Naive thymus-derived CD4-positive, alpha-beta T cell (primary cell): Measurements from ENCODE around the gene ZNF688. TPM values are rescaled to one million over a fixed set of nuclear protein-coding genes. Genes with fewer than 3 reads are reported as not detected.

ENCODE experiments used
- ATAC-seq: fragments of 150-1000 bp; cut with Tn5 transposase; 2 replicates; pipeline ENCODE4 v1.10.0; 2021; ENCODE audit warnings: mild to moderate bottlenecking, moderate library complexity
- CTCF ChIA-PET: fragments of 350-600 bp; sonication (Branson Sonifier 250); formaldehyde crosslinking; loops from one replicate; lab custom pipeline; 2021; ENCODE audit warnings: antibody characterized with exemption; lab: Charles Lee
- POLR2A ChIA-PET: fragments of 350-600 bp; sonication (Branson Sonifier 250); formaldehyde crosslinking; loops from one replicate; lab custom pipeline; 2021; ENCODE audit warnings: antibody characterized with exemption, inconsistent platforms; lab: Charles Lee
- DNase-seq, 9 donors: peaks; one replicate each; pipeline versions ENCODE4 v3.0.0 to v3.0.0-alpha.2; 2020 to 2022; ENCODE audit warnings: mixed read lengths in 1 of 9
- H3K27ac ChIP-seq: one replicate; pipeline ENCODE4 v1.7.0; 2013; ENCODE audit warnings: mild to moderate bottlenecking, low read depth, low read length, moderate library complexity
- H3K27me3 ChIP-seq, 2 donors: one replicate each; pipeline ENCODE4 v1.7.0; 2013; ENCODE audit warnings: low read length in 2 of 2, mild to moderate bottlenecking in 2 of 2, moderate library complexity in 2 of 2; ENCODE audit not compliant: control insufficient read depth in 2 of 2, insufficient read depth in 2 of 2
- H3K36me3 ChIP-seq, 3 experiments: 1 replicate in 2 of 3; 2 replicates in 1 of 3; pipeline ENCODE4 v1.7.0; 2013; ENCODE audit warnings: low read length in 3 of 3, mild to moderate bottlenecking in 3 of 3, moderate library complexity in 1 of 3; ENCODE audit not compliant: insufficient read depth in 3 of 3, control insufficient read depth in 2 of 3
- H3K4me1 ChIP-seq, 2 donors: one replicate each; pipeline ENCODE4 v1.7.0; 2013; ENCODE audit warnings: low read length in 2 of 2, mild to moderate bottlenecking in 2 of 2, moderate library complexity in 1 of 2; ENCODE audit not compliant: control insufficient read depth in 2 of 2, insufficient read depth in 2 of 2
- H3K4me3 ChIP-seq: 2 replicates; pipeline ENCODE4 v1.7.0; 2013; ENCODE audit warnings: mild to moderate bottlenecking, low read length
- H3K9me3 ChIP-seq, 3 experiments: 1 replicate in 2 of 3; 2 replicates in 1 of 3; pipeline ENCODE4 v1.7.0; 2013; ENCODE audit warnings: low read length in 3 of 3; ENCODE audit not compliant: control insufficient read depth in 2 of 3
- H3K27ac Mint-ChIP-seq, 9 donors: one replicate each; pipeline ENCODE4 v1.8.0; 2020 to 2022; ENCODE audit warnings: mixed read lengths in 9 of 9, mild to moderate bottlenecking in 8 of 9, moderate library complexity in 5 of 9, inconsistent platforms in 2 of 9
- H3K27me3 Mint-ChIP-seq, 5 donors: one replicate each; pipeline ENCODE4 v1.8.0; 2021 to 2022; ENCODE audit warnings: mixed read lengths in 5 of 5, mild to moderate bottlenecking in 1 of 5
- H3K36me3 Mint-ChIP-seq, 5 donors: one replicate each; pipeline ENCODE4 v1.8.0; 2020 to 2022; ENCODE audit warnings: mixed read lengths in 5 of 5, mild to moderate bottlenecking in 3 of 5, inconsistent platforms in 1 of 5
- H3K4me1 Mint-ChIP-seq, 7 donors: one replicate each; pipeline ENCODE4 v1.8.0; 2020 to 2022; ENCODE audit warnings: mixed read lengths in 7 of 7, mild to moderate bottlenecking in 3 of 7, inconsistent platforms in 1 of 7
- H3K4me3 Mint-ChIP-seq, 10 donors: one replicate each; pipeline ENCODE4 v1.8.0; 2020 to 2022; ENCODE audit warnings: mild to moderate bottlenecking in 10 of 10, mixed read lengths in 10 of 10, moderate library complexity in 6 of 10, inconsistent platforms in 2 of 10
- H3K9me3 Mint-ChIP-seq, 11 donors: one replicate each; pipeline ENCODE4 v1.8.0; 2020 to 2022; ENCODE audit warnings: mixed read lengths in 11 of 11, mild to moderate bottlenecking in 4 of 11, inconsistent platforms in 1 of 11, moderate library complexity in 1 of 11
- intact Hi-C, 2 donors: fragments of 100-400 bp; cut with micrococcal nuclease; formaldehyde crosslinking; loops; one replicate each; pipeline ENCODE4 v1.15.1; 2023
- polyA plus RNA-seq, 2 donors: library from polyadenylated mRNA; unstranded; fragments of 300-500 nt; fragmentation: Illumina TruSeq; gene quantifications; one replicate each; pipeline ENCODE4 v1.2.3, GENCODE V29; 2021
- total RNA-seq, 6 experiments: library from RNA in 5 of 6; stranded (reverse) in 5 of 6; gene quantifications; 1 replicate in 5 of 6; 2 replicates in 1 of 6; pipeline ENCODE4 v1.2.3 and lab custom pipeline; 2021 to 2026

The ZNF688 gene
- total and polyA plus RNA-seq, 7 experiments from 2014 or later, result 8.8 to 33.2 (median 21.5) TPM

DNA sequence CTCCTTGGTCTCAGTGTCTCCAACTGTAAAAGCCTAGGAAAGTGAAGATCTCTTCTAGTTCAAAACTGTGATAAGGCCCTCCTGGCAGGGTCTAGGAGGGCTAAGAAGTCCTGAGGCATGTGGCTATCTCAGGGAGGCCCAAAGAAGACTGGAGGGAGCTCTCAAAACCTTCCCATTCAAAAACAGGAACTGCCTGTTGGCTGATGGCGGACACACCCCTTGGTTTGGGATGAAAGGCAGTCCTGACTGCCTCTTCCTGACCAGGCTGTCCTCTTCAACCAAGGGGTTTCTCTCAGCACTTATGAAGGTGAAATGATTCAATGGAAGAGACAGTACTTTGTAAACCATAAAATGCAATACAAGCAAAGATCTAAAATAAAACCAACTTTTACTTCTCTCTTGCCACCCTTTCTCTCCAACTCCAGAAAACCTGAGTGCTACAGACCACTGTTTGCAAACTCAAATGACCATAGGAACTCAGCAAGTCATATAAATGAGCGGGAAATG is 18.1 kb downstream of the ZNF688 start:
- ATAC-seq (no peak), DNase-seq (no peak)
- no peaks in the 10 kb centered on the region for H3K27me3 Mint-ChIP-seq
- POLR2A ChIA-PET, result interaction anchor here (2.6 to 9.3 kb wide), 3 partner anchors 18 to 136 kb away, joined by 14 to 159 read pairs (median 18); partner anchors contain the start of genes ZNF688 and ZNF747
- Histone ChIP-seq H3K27ac (peak overlapping the region; percentile 30), H3K4me1 (peaks cover 24 to 33% of the 10 kb centered on the region in 2 donors), H3K4me3 (no peak overlapping the region), H3K9me3 (no peaks in the 10 kb centered on the region), H3K36me3 (peaks cover 0 to 36% (median 8%) of the 10 kb centered on the region in 3 experiments), H3K27me3 (no peaks in the 10 kb centered on the region)
- peaks cover 42 to 66% (median 58%) of the 10 kb centered on the region in 7 donors for H3K4me1 Mint-ChIP-seq
- intact Hi-C loops, result no loop called here
- CTCF ChIA-PET, result interaction anchor here (6.2 kb wide), 1 partner anchor 18 kb away, joined by 37 read pairs; the partner anchor contains the start of gene ZNF747
- peak overlapping the region in 5 of 10 donors; percentile 9 to 87 (median 18) for H3K4me3 Mint-ChIP-seq
- no peaks in the 10 kb centered on the region for H3K9me3 Mint-ChIP-seq
- H3K27ac Mint-ChIP-seq, result peak overlapping the region; percentile 71 to 98 (median 93)
- H3K36me3 Mint-ChIP-seq, result peaks cover 0 to 20% (median 5%) of the 10 kb centered on the region in 5 donors

DNA sequence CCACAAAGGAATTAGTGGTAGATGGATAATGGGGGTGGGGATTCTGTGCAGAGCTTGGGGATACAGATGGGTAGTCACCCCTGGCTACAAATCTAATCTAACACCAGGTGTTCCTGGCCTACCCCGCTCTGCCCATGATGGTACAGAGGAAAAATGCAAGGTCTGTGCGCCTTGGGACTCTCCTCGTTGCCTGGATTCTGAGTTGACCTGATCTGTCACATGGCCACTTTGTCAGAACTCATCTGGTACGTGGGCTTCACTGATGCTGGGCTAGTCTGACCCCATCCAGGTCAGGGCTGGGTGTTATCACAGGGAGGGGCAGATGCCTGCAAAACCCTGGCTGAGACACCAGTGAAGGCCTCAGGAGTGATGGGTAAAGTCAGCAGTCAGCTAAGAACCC is 18.6 kb downstream of the ZNF688 start:
- ChIA-PET POLR2A (interaction anchor here (0.6 to 9.3 kb wide), 8 partner anchors 11 to 194 kb away, joined by 3 to 159 read pairs (median 6); partner anchors contain the start of genes ZNF688 and ZNF747), CTCF (interaction anchor here (0.6 kb wide), 1 partner anchor 127 kb away, joined by 4 read pairs; no protein-coding TSS in a partner anchor)
- ATAC-seq, result no peak
- Histone ChIP-seq H3K9me3 (no peaks in the 10 kb centered on the region), H3K27ac (peak overlapping the region; percentile 41), H3K27me3 (no peaks in the 10 kb centered on the region), H3K4me3 (no peak overlapping the region), H3K4me1 (peaks cover 24 to 32% of the 10 kb centered on the region in 2 donors), H3K36me3 (peaks cover 0 to 35% (median 8%) of the 10 kb centered on the region in 3 experiments)
- H3K27me3 Mint-ChIP-seq, result no peaks in the 10 kb centered on the region
- intact Hi-C loops, result no loop called here
- H3K27ac Mint-ChIP-seq, result peak overlapping the region; percentile 71 to 98 (median 93)
- H3K9me3 Mint-ChIP-seq, result no peaks in the 10 kb centered on the region
- peaks cover 45 to 68% (median 60%) of the 10 kb centered on the region in 7 donors for H3K4me1 Mint-ChIP-seq
- H3K36me3 Mint-ChIP-seq, result peaks cover 0 to 20% (median 5%) of the 10 kb centered on the region in 5 donors
- DNase-seq, result no peak
- H3K4me3 Mint-ChIP-seq, result peak overlapping the region in 7 of 10 donors; percentile 9 to 87 (median 33)

- DNase-seq (peak in 8 of 9 donors; percentile 53 to 82 (median 74)), ATAC-seq (peak; percentile 89)
- peaks cover 0 to 20% (median 5%) of the 10 kb centered on the region in 5 donors for H3K36me3 Mint-ChIP-seq
- CTCF ChIA-PET, result interaction anchor here (0.8 to 1.3 kb wide), 3 partner anchors 16 to 122 kb away, joined by 3 to 7 read pairs (median 3); partner anchors contain the start of genes DCTPP1 and ZNF747
- Histone ChIP-seq H3K4me3 (peak overlapping the region; percentile 5), H3K36me3 (peaks cover 0 to 32% (median 8%) of the 10 kb centered on the region in 3 experiments), H3K9me3 (no peaks in the 10 kb centered on the region), H3K27ac (peak overlapping the region; percentile 59), H3K4me1 (peaks cover 24 to 32% of the 10 kb centered on the region in 2 donors), H3K27me3 (no peaks in the 10 kb centered on the region)
- H3K27ac Mint-ChIP-seq, result peak overlapping the region; percentile 83 to 98 (median 93)
- POLR2A ChIA-PET, result interaction anchor here (0.6 to 9.3 kb wide), 14 partner anchors 10 to 169 kb away, joined by 3 to 159 read pairs (median 5); partner anchors contain the start of genes DCTPP1, ZNF688 and ZNF747
- no peaks in the 10 kb centered on the region for H3K27me3 Mint-ChIP-seq
- no peaks in the 10 kb centered on the region for H3K9me3 Mint-ChIP-seq
- peaks cover 49 to 65% (median 55%) of the 10 kb centered on the region in 7 donors for H3K4me1 Mint-ChIP-seq
- peak overlapping the region; percentile 32 to 87 (median 75) for H3K4me3 Mint-ChIP-seq
- intact Hi-C loops, result loop anchor here in 1 of 2 donors (1.0 kb wide), 2 partner anchors 16 to 21 kb away; no protein-coding TSS in a partner anchor
These were observed 19.7 kb downstream of the ZNF688 start for GRCh38 chr16:30551781-30552180.

- Histone ChIP-seq H3K4me3 (no peak overlapping the region), H3K4me1 (peaks cover 24 to 25% of the 10 kb centered on the region in 2 donors), H3K27me3 (no peaks in the 10 kb centered on the region), H3K27ac (no peak overlapping the region), H3K36me3 (peaks cover 0 to 5% (median 3%) of the 10 kb centered on the region in 3 experiments), H3K9me3 (no peaks in the 10 kb centered on the region)
- no peaks in the 10 kb centered on the region for H3K27me3 Mint-ChIP-seq
- H3K9me3 Mint-ChIP-seq, result no peaks in the 10 kb centered on the region
- ChIA-PET POLR2A (interaction anchor here (1.0 to 1.5 kb wide), 3 partner anchors 9 to 62 kb away, joined by 3 to 7 read pairs (median 3); partner anchors contain the start of genes ZNF689 and ZNF764), CTCF (interaction anchor here (0.5 kb wide), 1 partner anchor 657 kb away, joined by 5 read pairs; no protein-coding TSS in a partner anchor)
- H3K36me3 Mint-ChIP-seq, result peaks cover 0 to 8% (median 0%) of the 10 kb centered on the region in 5 donors
- DNase-seq, result no peak
- no peak overlapping the region for H3K4me3 Mint-ChIP-seq
- ATAC-seq, result no peak
- intact Hi-C loops, result no loop called here
- H3K4me1 Mint-ChIP-seq, result peaks cover 34 to 46% (median 41%) of the 10 kb centered on the region in 7 donors
- H3K27ac Mint-ChIP-seq, result peak overlapping the region in 7 of 9 donors; percentile 16 to 81 (median 59)
These were observed 22.9 kb downstream of the ZNF688 start for GRCh38 chr16:30548416-30549253.

- Histone ChIP-seq H3K4me1 (peaks cover 4% of the 10 kb centered on the region in 2 donors), H3K27me3 (no peaks in the 10 kb centered on the region), H3K4me3 (no peak overlapping the region), H3K27ac (no peak overlapping the region), H3K9me3 (no peaks in the 10 kb centered on the region), H3K36me3 (no peaks in the 10 kb centered on the region)
- Mint-ChIP-seq H3K9me3 (no peaks in the 10 kb centered on the region), H3K4me3 (no peak overlapping the region), H3K27me3 (no peaks in the 10 kb centered on the region), H3K4me1 (peaks cover 15 to 23% (median 18%) of the 10 kb centered on the region in 7 donors), H3K27ac (peak overlapping the region in 1 of 9 donors; percentile 5), H3K36me3 (no peaks in the 10 kb centered on the region)
- no peak for DNase-seq
- ATAC-seq, result no peak
- intact Hi-C loops, result no loop called here
- POLR2A ChIA-PET, result interaction anchor here (0.8 kb wide), 1 partner anchor 11 kb away, joined by 3 read pairs; the partner anchor contains the start of gene ZNF747
- CTCF ChIA-PET, result interaction anchor here (1.7 kb wide), 1 partner anchor 11 kb away, joined by 6 read pairs; no protein-coding TSS in a partner anchor
These were observed 25.4 kb downstream of the ZNF688 start for GRCh38 chr16:30546115-30546514.

DNA sequence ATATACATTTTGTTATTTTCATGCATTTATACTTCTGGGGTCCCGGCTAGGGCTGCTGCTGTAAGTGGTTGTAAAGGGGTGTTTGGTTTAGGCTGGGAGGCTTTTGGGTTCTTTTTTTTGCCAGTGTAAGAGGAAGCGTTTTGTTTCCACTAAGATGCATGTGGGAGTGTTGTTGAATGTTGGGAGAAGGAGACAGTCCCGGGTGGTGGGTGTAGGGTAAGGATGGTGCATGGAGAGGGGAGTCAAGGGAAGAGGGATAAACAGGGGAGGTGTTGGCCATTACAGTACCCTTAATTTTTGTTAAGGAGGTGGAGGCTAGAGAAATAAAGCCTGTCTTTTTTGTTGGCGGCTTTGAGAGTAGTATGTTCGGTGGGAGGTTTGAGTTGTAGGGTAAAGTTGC is 28.4 kb downstream of the ZNF688 start:
- Mint-ChIP-seq H3K4me3 (no peak overlapping the region), H3K4me1 (peaks cover under 1 to 17% (median 5%) of the 10 kb centered on the region in 7 donors), H3K27ac (no peak overlapping the region), H3K36me3 (peaks cover 0 to under 1% (median 0%) of the 10 kb centered on the region in 5 donors), H3K9me3 (no peaks in the 10 kb centered on the region), H3K27me3 (no peaks in the 10 kb centered on the region)
- Histone ChIP-seq H3K36me3 (no peaks in the 10 kb centered on the region), H3K9me3 (no peaks in the 10 kb centered on the region), H3K27ac (no peak overlapping the region), H3K4me3 (no peak overlapping the region), H3K27me3 (no peaks in the 10 kb centered on the region), H3K4me1 (no peaks in the 10 kb centered on the region)
- no peak for DNase-seq
- CTCF ChIA-PET, result interaction anchor here (0.6 kb wide), 1 partner anchor 51 kb away, joined by 5 read pairs; no protein-coding TSS in a partner anchor
- intact Hi-C loops, result no loop called here
- ATAC-seq, result no peak
- POLR2A ChIA-PET, result interaction anchor here (0.6 to 1.8 kb wide), 4 partner anchors 8 to 50 kb away, joined by 3 to 7 read pairs (median 3); partner anchors contain the start of gene ZNF747
